Activated T-helper 1 cell treated with Interleukin-2 at 50 U/mL for 16 hours (primary cell): ENCODE data around the gene ZBTB42.

Experiments
- DNase-seq: peaks from one replicate; pipeline ENCODE4 v3.0.0-alpha.2; 2020; ENCODE audit warnings: low read depth

ZBTB42 gene

GRCh38 chr14:104782808-104783139, 18.1 kb upstream of the ZBTB42 start:
- no peak for DNase-seq

GRCh38 chr14:104783484-104784217, 17.2 kb upstream of the ZBTB42 start:
- no peak for DNase-seq

- DNase-seq = no peak
These were observed 16.7 kb upstream of the ZBTB42 start for GRCh38 chr14:104784218-104784568.

- no peak for DNase-seq
These were observed 15.8 kb upstream of the ZBTB42 start for GRCh38 chr14:104784846-104785707.

- DNase-seq = no peak
These were observed 15.2 kb upstream of the ZBTB42 start for GRCh38 chr14:104785708-104786080.

GRCh38 chr14:104786091-104786586, 14.8 kb upstream of the ZBTB42 start:
- DNase-seq = no peak

GRCh38 chr14:104786726-104787675, 13.9 kb upstream of the ZBTB42 start:
- no peak for DNase-seq

GRCh38 chr14:104787736-104788135, 13.2 kb upstream of the ZBTB42 start:
- no peak for DNase-seq

- DNase-seq = no peak
These were observed 12.6 kb upstream of the ZBTB42 start for GRCh38 chr14:104788161-104788818.

GRCh38 chr14:104788873-104789663, 11.8 kb upstream of the ZBTB42 start:
- DNase-seq = no peak

GRCh38 chr14:104789752-104790743, 10.9 kb upstream of the ZBTB42 start:
- DNase-seq = no peak

GRCh38 chr14:104791425-104791824, 9.5 kb upstream of the ZBTB42 start:
- DNase-seq = no peak

- DNase-seq = no peak
These were observed 8.6 kb upstream of the ZBTB42 start for GRCh38 chr14:104792101-104792884.

- DNase-seq = no peak
These were observed 7.8 kb upstream of the ZBTB42 start for GRCh38 chr14:104792945-104793702.

- DNase-seq = no peak
These were observed 7.3 kb upstream of the ZBTB42 start for GRCh38 chr14:104793703-104793959.

GRCh38 chr14:104794099-104794498, 6.8 kb upstream of the ZBTB42 start:
- DNase-seq = no peak

GRCh38 chr14:104794631-104794992, 6.3 kb upstream of the ZBTB42 start:
- no peak for DNase-seq

- no peak for DNase-seq
These were observed 5.7 kb upstream of the ZBTB42 start, which contains the start of gene AKT1 for GRCh38 chr14:104794993-104795780. TSS of gene AKT1 (minus strand) at chr14:104795748. CDS start at chr14:104792643, 3,105 bp downstream.
